HEK293 (cell line): ENCODE measurements around the gene TRIM28.

Experiments
- CTCF ChIA-PET: fragments of 350-600 bp; formaldehyde crosslinking; extraction: SDS; loops from one replicate; lab custom pipeline; 2021; ENCODE audit warnings: antibody characterized with exemption; lab: Yijun Ruan, JAX
- POLR2A ChIA-PET: fragments of 300-600 bp; formaldehyde crosslinking; extraction: SDS; loops from one replicate; lab custom pipeline; 2020; ENCODE audit warnings: antibody characterized with exemption, inconsistent platforms; lab: Yijun Ruan, JAX
- H3K27ac ChIP-seq: fragments of 200-500 bp; sonication (Bioruptor generic); 2 replicates; pipeline ENCODE4 v1.5.1; 2014; ENCODE audit warnings: low read depth, low read length, control low read depth, inconsistent platforms; ENCODE audit errors: extremely low read depth
- H3K36me3 ChIP-seq, 2 experiments: fragments of 200-500 bp in 1 of 2; sonication (Bioruptor generic) in 1 of 2; 1 replicate in 1 of 2; 2 replicates in 1 of 2; pipeline ENCODE4 v1.5.1; 2014 to 2017; ENCODE audit warnings: inconsistent platforms in 2 of 2, low read length in 2 of 2; ENCODE audit not compliant: control insufficient read depth in 2 of 2, insufficient read depth in 1 of 2
- H3K4me1 ChIP-seq: fragments of 200-500 bp; sonication (Bioruptor generic); 2 replicates; pipeline ENCODE4 v1.5.1; 2014; ENCODE audit warnings: mild to moderate bottlenecking, low read length, inconsistent platforms; ENCODE audit not compliant: control insufficient read depth, insufficient read depth
- H3K4me3 ChIP-seq: 2 replicates; pipeline ENCODE4 v1.5.1; 2011; ENCODE audit warnings: low read depth, mild to moderate bottlenecking, control low read depth, low read length, moderate library complexity
- H3K9me3 ChIP-seq: fragments of 200-500 bp; sonication (Bioruptor generic); 2 replicates; pipeline ENCODE4 v1.5.1; 2014; ENCODE audit warnings: low read depth, low read length, inconsistent platforms; ENCODE audit not compliant: control insufficient read depth, insufficient read depth
- ELK4 ChIP-seq: IDR thresholded peaks from 2 replicates; pipeline ENCODE4 v1.6.1; 2011; ENCODE audit warnings: mild to moderate bottlenecking, low read depth, low read length, borderline replicate concordance
- GFI1B ChIP-seq: fragments of 450-650 bp; formaldehyde crosslinking; IDR thresholded peaks from 2 replicates; pipeline ENCODE4 v1.5.1; 2016; ENCODE audit warnings: missing biosample characterization, missing genetic modification characterization
- HIC1 ChIP-seq: fragments of 450-650 bp; formaldehyde crosslinking; IDR thresholded peaks from 2 replicates; pipeline ENCODE4 v1.5.1; 2016; ENCODE audit warnings: missing biosample characterization, missing genetic modification characterization
- HOXC10 ChIP-seq: sonication (generic); formaldehyde crosslinking; IDR thresholded peaks from 2 replicates; pipeline ENCODE4 v1.8.1; 2023; ENCODE audit warnings: mild to moderate bottlenecking, missing genetic modification reagents
- HOXD13 ChIP-seq: sonication (generic); formaldehyde crosslinking; IDR thresholded peaks from 2 replicates; pipeline ENCODE4 v1.8.0; 2022; ENCODE audit warnings: missing genetic modification reagents, borderline replicate concordance
- KLF10 ChIP-seq: fragments of 450-650 bp; IDR thresholded peaks from 2 replicates; pipeline ENCODE4 v1.5.1; 2018; ENCODE audit warnings: missing biosample characterization, mild to moderate bottlenecking, missing genetic modification characterization
- KLF16 ChIP-seq: fragments of 450-650 bp; formaldehyde crosslinking; IDR thresholded peaks from 2 replicates; pipeline ENCODE4 v1.5.1; 2017; ENCODE audit warnings: missing biosample characterization, missing genetic modification characterization
- KLF7 ChIP-seq: fragments of 450-650 bp; formaldehyde crosslinking; IDR thresholded peaks from 2 replicates; pipeline ENCODE4 v1.5.1; 2016; ENCODE audit warnings: missing biosample characterization, missing genetic modification characterization, borderline replicate concordance
- KLF9 ChIP-seq: fragments of 450-650 bp; formaldehyde crosslinking; IDR thresholded peaks from 2 replicates; pipeline ENCODE4 v1.5.1; 2016; ENCODE audit warnings: missing biosample characterization, missing genetic modification characterization, low read depth
- RBAK ChIP-seq: fragments of 450-650 bp; formaldehyde crosslinking; IDR thresholded peaks from 2 replicates; pipeline ENCODE4 v1.5.1; 2016; ENCODE audit warnings: missing biosample characterization, missing genetic modification characterization
- TCF7L2 ChIP-seq: IDR thresholded peaks from 2 replicates; pipeline ENCODE4 v1.6.1; 2011; ENCODE audit warnings: low read depth, mild to moderate bottlenecking, inconsistent platforms, low read length, moderate library complexity, borderline replicate concordance
- ZBTB10 ChIP-seq: fragments of 450-650 bp; formaldehyde crosslinking; IDR thresholded peaks from 2 replicates; pipeline ENCODE4 v1.5.1; 2016; ENCODE audit warnings: missing biosample characterization, missing genetic modification characterization
- ZBTB17 ChIP-seq: fragments of 450-650 bp; formaldehyde crosslinking; IDR thresholded peaks from 2 replicates; pipeline ENCODE4 v1.5.1; 2016; ENCODE audit warnings: missing biosample characterization, missing genetic modification characterization
- ZBTB26 ChIP-seq: fragments of 450-650 bp; formaldehyde crosslinking; optimal IDR thresholded peaks from 2 replicates; pipeline ENCODE3; 2016; ENCODE audit warnings: missing biosample characterization, mild to moderate bottlenecking, missing genetic modification characterization
- ZBTB8A ChIP-seq: fragments of 450-650 bp; formaldehyde crosslinking; IDR thresholded peaks from 2 replicates; pipeline ENCODE4 v1.5.1; 2016; ENCODE audit warnings: missing biosample characterization, missing genetic modification characterization
- ZNF132 ChIP-seq: fragments of 450-650 bp; formaldehyde crosslinking; IDR thresholded peaks from 2 replicates; pipeline ENCODE4 v1.5.1; 2017; ENCODE audit warnings: missing biosample characterization, missing genetic modification characterization, borderline replicate concordance
- ZNF239 ChIP-seq: fragments of 450-650 bp; formaldehyde crosslinking; IDR thresholded peaks from 2 replicates; pipeline ENCODE4 v1.5.1; 2016; ENCODE audit warnings: missing biosample characterization, missing genetic modification characterization
- ZNF311 ChIP-seq: fragments of 450-650 bp; formaldehyde crosslinking; IDR thresholded peaks from 2 replicates; pipeline ENCODE4 v1.5.1; 2017; ENCODE audit warnings: missing biosample characterization, missing genetic modification characterization, borderline replicate concordance
- ZNF404 ChIP-seq: fragments of 450-650 bp; formaldehyde crosslinking; IDR thresholded peaks from 2 replicates; pipeline ENCODE4 v1.5.1; 2017; ENCODE audit warnings: missing biosample characterization, missing genetic modification characterization
- ZNF433 ChIP-seq: fragments of 450-650 bp; formaldehyde crosslinking; IDR thresholded peaks from 2 replicates; pipeline ENCODE4 v1.5.1; 2016; ENCODE audit warnings: missing biosample characterization, missing genetic modification characterization, low read depth
- ZNF473 ChIP-seq: fragments of 450-650 bp; formaldehyde crosslinking; IDR thresholded peaks from 2 replicates; pipeline ENCODE4 v1.5.1; 2017; ENCODE audit warnings: missing biosample characterization, missing genetic modification characterization
- ZNF548 ChIP-seq: fragments of 450-650 bp; formaldehyde crosslinking; IDR thresholded peaks from 2 replicates; pipeline ENCODE4 v1.5.1; 2016; ENCODE audit warnings: missing biosample characterization, missing genetic modification characterization
- ZNF549 ChIP-seq: fragments of 450-650 bp; IDR thresholded peaks from 2 replicates; pipeline ENCODE4 v1.5.1; 2018; ENCODE audit warnings: missing biosample characterization, missing genetic modification characterization, mild to moderate bottlenecking, inconsistent platforms, moderate library complexity
- ZNF585B ChIP-seq: fragments of 450-650 bp; formaldehyde crosslinking; IDR thresholded peaks from 2 replicates; pipeline ENCODE4 v1.5.1; 2016; ENCODE audit warnings: missing biosample characterization, missing genetic modification characterization
- ZNF600 ChIP-seq: fragments of 450-650 bp; formaldehyde crosslinking; IDR thresholded peaks from 2 replicates; pipeline ENCODE4 v1.5.1; 2016; ENCODE audit warnings: missing biosample characterization, missing genetic modification characterization
- ZNF610 ChIP-seq: fragments of 450-650 bp; formaldehyde crosslinking; IDR thresholded peaks from 2 replicates; pipeline ENCODE4 v1.5.1; 2016; ENCODE audit warnings: missing biosample characterization, missing genetic modification characterization, borderline replicate concordance
- ZNF658 ChIP-seq: fragments of 450-650 bp; formaldehyde crosslinking; IDR thresholded peaks from 2 replicates; pipeline ENCODE4; 2016; ENCODE audit warnings: missing biosample characterization, missing genetic modification characterization
- ZNF670 ChIP-seq: fragments of 450-650 bp; formaldehyde crosslinking; IDR thresholded peaks from 2 replicates; pipeline ENCODE4 v1.5.1; 2016; ENCODE audit warnings: missing biosample characterization, missing genetic modification characterization, low read depth
- ZNF707 ChIP-seq: fragments of 450-650 bp; formaldehyde crosslinking; IDR thresholded peaks from 2 replicates; pipeline ENCODE4 v1.5.1; 2016; ENCODE audit warnings: missing biosample characterization, missing genetic modification characterization
- ZNF76 ChIP-seq: fragments of 450-650 bp; formaldehyde crosslinking; IDR thresholded peaks from 2 replicates; pipeline ENCODE4; 2016; ENCODE audit warnings: low read depth, missing biosample characterization, missing genetic modification characterization, borderline replicate concordance
- ZNF791 ChIP-seq: fragments of 450-650 bp; formaldehyde crosslinking; IDR thresholded peaks from 2 replicates; pipeline ENCODE4 v1.5.1; 2016; ENCODE audit warnings: missing biosample characterization, missing genetic modification characterization
- ZSCAN16 ChIP-seq: fragments of 450-650 bp; formaldehyde crosslinking; IDR thresholded peaks from 2 replicates; pipeline ENCODE4 v1.5.1; 2016; ENCODE audit warnings: missing biosample characterization, missing genetic modification characterization

TRIM28 gene

GRCh38 chr19:58558623-58559274, 14.9 kb downstream of the TRIM28 start:
- H3K9me3 ChIP-seq, result no peaks in the 10 kb centered on the region
- peak overlapping the region; percentile 99 for H3K27ac ChIP-seq
- CTCF ChIA-PET, result no interaction called here
- peak overlapping the region; percentile 89 for H3K4me3 ChIP-seq
- POLR2A ChIA-PET, result interaction anchor here (0.6 to 4.0 kb wide), 13 partner anchors 9 to 150 kb away, joined by 3 to 62 read pairs (median 5); partner anchors contain the start of genes MZF1, TRIM28, ZBTB45 and ZNF324B
- peaks cover 9 to 49% of the 10 kb centered on the region in 2 experiments for H3K36me3 ChIP-seq
- H3K4me1 ChIP-seq, result peaks cover 17% of the 10 kb centered on the region
- TF ChIP-seq HOXC10 (CRISPR knock-in tag), result 0 out of 2 replicates have a peak, but pooled peaks have one; percentile 68
- no peak for TF ChIP-seq ELK4
- TF ChIP-seq ZNF707 (tag by site-specific recombination), result no peak
- peak; percentile 69 for TF ChIP-seq KLF10 (tag by site-specific recombination)
- TF ChIP-seq RBAK, result no peak
- no peak for TF ChIP-seq KLF7 (tag by site-specific recombination)
- TF ChIP-seq ZNF433 (tag by site-specific recombination), result no peak
- peak; percentile 72 for TF ChIP-seq ZBTB26 (tag by site-specific recombination)
- peak; percentile 63; the same call in 1 of the 2 replicates for TF ChIP-seq HIC1 (tag by site-specific recombination)
- no peak for TF ChIP-seq TCF7L2
- no peak for TF ChIP-seq GFI1B (tag by site-specific recombination)
- TF ChIP-seq ZBTB17 (tag by site-specific recombination), result peak; percentile 27
- no peak for TF ChIP-seq ZNF670 (tag by site-specific recombination)
- no peak for TF ChIP-seq ZNF791
- no peak for TF ChIP-seq ZNF76 (tag by site-specific recombination)
- TF ChIP-seq ZNF239, result no peak
- TF ChIP-seq KLF9 (tag by site-specific recombination), result peak; percentile 87
- TF ChIP-seq ZSCAN16, result no peak
- peak; percentile 72 for TF ChIP-seq KLF16 (tag by site-specific recombination)
- TF ChIP-seq ZNF311, result no peak
- TF ChIP-seq ZNF404 (tag by site-specific recombination), result no peak
- peak; percentile 25 for TF ChIP-seq ZNF600 (tag by site-specific recombination)
- no peak for TF ChIP-seq ZBTB8A (tag by site-specific recombination)
- no peak for TF ChIP-seq HOXD13 (CRISPR knock-in tag)
- TF ChIP-seq ZNF473, result no peak
- no peak for TF ChIP-seq ZNF548
- TF ChIP-seq ZNF585B (tag by site-specific recombination), result no peak
- TF ChIP-seq ZNF132 (tag by site-specific recombination), result no peak
- TF ChIP-seq ZNF610 (tag by site-specific recombination), result peak; percentile 92
- TF ChIP-seq ZNF658 (tag by site-specific recombination), result no peak
- TF ChIP-seq ZNF549 (tag by site-specific recombination), result no peak
- TF ChIP-seq ZBTB10 (tag by site-specific recombination), result peak; percentile 23
